GM19239 (cell line): ENCODE results near the gene SERPINB12.

Source experiments
- DNase-seq: peaks from one replicate; pipeline ENCODE4 v3.0.0; 2011; ENCODE audit warnings: low spot score; ENCODE audit not compliant: insufficient read length
- FAIRE-seq: peaks from 2 replicates; lab custom pipeline; 2011; peaks lifted over from hg19 to GRCh38; lab: Jason Lieb, UNC

Gene SERPINB12, protein sequence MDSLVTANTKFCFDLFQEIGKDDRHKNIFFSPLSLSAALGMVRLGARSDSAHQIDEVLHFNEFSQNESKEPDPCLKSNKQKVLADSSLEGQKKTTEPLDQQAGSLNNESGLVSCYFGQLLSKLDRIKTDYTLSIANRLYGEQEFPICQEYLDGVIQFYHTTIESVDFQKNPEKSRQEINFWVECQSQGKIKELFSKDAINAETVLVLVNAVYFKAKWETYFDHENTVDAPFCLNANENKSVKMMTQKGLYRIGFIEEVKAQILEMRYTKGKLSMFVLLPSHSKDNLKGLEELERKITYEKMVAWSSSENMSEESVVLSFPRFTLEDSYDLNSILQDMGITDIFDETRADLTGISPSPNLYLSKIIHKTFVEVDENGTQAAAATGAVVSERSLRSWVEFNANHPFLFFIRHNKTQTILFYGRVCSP

DNA sequence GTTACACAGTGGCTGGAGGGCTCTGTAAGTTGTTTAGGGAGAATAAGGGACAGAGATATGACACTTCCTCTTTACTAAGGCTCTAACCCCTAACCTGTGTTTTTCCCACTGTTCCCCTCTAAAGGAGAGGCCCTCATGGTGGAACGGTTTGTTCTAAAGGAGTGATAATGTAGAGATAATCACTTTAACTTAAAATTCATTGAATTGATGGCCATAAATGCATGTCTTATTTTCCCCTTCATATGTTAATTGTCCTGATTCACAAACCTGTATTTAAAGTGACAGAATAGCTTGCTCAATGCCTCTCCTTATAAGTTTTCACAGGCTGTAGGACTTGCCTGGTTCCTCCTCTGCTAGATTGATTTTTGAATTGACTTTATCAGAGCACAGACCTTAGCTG lies at the start of gene SERPINB12:
SERPINB12 (plus strand) TSS at position 301 of the 400 bp plus-strand sequence. CDS start 13,791 bp downstream, outside the sequence.
- no peak for FAIRE-seq

DNA sequence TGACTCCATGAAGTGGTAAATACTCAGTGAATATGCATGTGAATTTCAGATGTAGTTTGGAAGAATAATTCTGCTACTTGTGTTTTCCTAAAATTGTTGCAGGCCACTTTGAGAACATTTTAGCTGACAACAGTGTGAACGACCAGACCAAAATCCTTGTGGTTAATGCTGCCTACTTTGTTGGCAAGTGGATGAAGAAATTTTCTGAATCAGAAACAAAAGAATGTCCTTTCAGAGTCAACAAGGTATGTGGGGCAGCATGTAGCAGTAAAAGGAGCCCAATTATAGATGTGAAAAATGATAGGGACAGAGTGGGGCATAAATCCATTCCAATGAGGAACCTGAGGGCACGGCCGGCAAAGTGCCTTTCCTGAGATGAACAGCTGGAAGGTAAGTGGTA lies 49.3 kb upstream of the SERPINB12 start:
- FAIRE-seq = no peak
- no peak for DNase-seq

More for the DNA sequence above, at the start of gene SERPINB12:
- DNase-seq = no peak

DNA sequence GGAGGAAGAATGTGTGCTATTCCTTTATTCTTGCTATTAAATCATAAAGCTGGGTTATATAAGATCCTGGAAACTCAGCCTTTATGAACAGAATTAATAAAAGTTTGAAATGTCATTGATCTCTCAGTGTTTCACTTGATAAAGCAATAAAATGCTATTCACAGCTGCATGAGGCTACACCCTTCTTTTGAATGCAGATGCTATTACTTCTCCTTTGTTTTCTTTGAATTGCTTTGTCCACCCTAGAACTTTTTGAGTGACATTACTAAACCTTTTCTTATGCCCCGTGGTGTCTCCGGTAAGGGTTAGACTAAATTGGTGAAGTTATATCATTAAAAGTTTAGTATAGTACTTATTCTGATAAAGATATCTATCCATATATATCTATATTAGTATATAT lies 46.5 kb upstream of the SERPINB12 start:
- DNase-seq = no peak
- FAIRE-seq = no peak

DNA sequence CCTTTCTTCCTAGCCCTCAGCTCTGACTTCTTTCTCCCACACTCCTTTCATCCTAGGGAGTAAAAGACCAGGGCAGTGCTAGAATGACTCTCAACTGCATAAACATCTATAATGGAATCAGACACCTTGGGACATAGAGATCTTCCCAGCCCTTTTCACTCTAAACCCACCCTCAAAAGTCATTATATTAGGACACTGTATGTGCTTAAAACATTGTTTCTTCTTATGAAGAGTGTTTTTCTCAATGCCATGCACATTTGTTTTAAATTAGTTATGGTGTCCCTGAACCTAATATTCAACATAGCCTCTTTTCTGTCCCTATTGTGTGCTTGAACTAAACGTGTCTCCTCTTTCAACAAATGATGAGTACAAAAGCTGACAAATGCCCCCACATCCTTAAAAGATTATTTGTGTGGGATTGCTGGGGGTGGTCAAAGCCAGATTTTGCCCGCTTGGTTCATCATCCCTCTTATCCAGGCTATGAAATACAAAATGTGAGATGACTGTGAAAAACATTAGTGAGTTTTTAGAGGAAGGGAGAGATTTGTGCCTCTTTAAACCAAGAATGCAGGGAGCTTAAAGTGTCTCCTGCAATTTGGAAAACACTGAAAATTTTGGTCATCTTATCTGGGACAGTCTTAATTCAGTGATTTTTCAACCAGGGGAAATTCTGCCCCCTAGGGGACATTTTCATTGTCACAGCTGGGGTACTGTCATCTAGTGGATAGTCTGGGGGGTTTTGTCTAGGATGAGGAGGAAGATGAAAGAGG lies 36.4 kb upstream of the SERPINB12 start:
- no peak for FAIRE-seq
- DNase-seq = no peak

DNA sequence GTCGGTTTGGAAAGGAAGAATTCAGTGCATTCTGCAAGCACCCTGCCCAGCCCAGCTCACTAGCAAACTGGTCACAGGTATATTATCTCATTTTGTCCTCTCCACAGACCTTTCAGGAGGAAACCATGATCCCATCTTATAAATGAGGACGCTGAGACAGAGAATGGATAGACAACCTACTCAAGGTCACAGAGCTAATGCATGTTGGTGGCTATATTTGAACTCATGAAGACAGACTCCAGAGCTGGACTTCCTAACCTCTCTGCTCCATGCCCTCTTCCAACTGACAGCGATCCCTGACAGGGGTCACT lies 35.9 kb upstream of the SERPINB12 start:
- DNase-seq (no peak), FAIRE-seq (no peak)

DNA sequence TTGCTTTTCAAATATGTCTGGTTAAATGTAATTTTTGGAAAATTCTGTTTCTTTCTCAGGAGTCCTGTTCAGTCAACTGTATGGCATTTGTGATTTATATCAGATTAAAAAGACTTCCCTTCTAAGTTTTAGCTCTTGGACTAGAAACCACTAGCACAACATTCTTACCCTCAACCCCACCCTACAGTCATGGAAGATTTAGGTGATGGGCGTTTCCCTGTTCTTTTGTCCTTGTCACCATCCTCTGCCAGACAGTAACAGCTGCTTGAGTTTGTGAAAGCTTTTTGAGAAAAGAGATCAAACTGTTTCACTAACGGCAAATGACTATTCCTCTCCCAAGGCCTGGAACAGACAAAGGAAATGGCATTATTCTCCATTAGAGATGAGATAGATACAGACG lies 33.6 kb upstream of the SERPINB12 start:
- no peak for FAIRE-seq
- no peak for DNase-seq

DNA sequence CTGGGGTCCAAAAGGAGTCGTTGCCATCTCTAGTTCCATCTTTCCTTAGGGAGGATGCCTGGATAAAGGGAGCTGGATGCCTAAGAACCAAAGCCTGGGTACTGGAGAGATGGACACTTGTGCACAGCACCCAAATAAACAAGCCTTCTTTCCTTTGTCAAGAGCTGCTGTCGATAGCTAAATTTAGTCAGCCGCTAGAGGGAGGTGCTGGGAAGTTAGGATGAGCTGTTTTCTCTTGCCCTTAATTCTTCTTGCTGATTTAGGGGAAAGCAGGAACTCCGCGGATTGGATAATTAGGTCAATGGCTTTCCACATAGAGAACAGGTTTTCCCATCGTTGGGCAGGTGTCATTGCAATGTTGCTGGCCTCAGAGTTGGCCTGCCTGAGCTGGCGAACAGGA lies 30.9 kb upstream of the SERPINB12 start:
- FAIRE-seq (no peak), DNase-seq (no peak)

DNA sequence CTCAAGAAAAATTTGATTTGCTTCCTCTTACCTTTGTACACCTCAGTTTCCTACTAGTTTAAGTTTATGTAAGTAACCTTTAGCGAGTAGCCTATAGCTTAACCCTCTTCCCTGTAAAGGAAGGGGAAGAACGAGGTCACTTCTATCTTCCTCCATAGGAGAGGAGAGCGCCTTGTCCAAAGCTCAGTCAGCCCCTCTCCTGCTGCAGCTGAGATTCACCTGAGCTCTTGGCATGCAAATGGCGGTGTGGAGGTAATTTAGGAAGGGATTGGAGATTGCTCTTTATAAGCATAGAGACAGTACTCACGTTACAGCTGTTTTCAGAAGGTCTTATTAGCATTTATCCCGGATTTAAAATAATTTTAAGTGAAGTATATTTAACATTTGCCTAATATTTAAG lies 27.8 kb upstream of the SERPINB12 start:
- no peak for FAIRE-seq
- no peak for DNase-seq

DNA sequence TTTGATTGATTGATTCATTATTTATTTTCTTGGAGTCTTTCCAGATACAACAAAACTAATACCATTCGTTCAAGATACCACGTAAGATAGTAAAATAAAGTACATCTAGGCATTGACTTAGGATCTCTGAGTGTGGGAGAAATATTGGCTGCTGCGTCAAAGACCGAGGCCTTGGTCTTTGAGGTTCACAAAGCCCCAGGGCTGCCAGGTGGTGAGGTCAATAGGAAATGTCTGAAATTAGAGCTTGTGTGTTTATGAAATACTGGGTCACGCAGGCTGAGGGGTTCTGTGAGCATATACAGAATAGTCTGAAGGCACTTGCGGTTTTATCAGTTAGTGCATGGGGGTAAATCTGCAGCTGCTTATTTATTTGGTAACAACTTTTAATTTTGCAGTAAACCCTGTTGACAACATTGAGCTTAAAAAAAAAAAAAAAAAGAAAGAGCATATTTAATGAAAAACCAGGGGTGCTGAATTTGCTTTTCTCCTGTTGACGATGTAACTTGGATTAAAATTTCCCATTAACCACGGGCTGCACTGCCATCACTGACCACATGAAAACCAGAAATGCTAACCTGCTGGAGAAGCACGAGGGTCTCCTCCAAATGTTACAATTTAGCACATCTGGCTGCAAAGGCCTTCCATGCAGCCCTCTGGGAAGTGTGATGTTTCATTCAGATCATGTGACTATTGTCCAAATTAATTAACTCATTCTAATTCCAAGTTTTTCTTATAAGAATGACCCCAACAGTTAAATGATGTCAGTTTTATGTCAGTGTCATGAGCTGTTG lies 27.1 kb upstream of the SERPINB12 start:
- no peak for DNase-seq
- peak; percentile 4 for FAIRE-seq

DNA sequence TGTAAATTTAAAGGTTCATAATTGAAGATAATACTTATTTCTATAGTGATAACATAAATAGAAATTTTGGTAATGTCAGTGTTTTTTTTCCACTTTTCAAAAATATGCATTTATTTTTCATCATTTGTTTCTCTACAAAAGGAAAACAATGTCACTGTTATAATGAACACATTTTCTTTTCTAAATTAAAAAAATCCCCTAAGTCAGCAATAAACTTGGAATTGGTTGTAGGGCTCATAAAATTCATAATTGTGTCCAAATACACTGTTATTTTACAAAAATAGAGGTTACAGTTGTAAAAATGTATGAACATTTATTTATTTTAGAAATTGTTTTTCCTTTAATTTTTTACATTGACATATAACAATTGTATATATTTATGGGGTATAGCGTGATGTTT lies 26.4 kb upstream of the SERPINB12 start:
- FAIRE-seq = no peak

DNA sequence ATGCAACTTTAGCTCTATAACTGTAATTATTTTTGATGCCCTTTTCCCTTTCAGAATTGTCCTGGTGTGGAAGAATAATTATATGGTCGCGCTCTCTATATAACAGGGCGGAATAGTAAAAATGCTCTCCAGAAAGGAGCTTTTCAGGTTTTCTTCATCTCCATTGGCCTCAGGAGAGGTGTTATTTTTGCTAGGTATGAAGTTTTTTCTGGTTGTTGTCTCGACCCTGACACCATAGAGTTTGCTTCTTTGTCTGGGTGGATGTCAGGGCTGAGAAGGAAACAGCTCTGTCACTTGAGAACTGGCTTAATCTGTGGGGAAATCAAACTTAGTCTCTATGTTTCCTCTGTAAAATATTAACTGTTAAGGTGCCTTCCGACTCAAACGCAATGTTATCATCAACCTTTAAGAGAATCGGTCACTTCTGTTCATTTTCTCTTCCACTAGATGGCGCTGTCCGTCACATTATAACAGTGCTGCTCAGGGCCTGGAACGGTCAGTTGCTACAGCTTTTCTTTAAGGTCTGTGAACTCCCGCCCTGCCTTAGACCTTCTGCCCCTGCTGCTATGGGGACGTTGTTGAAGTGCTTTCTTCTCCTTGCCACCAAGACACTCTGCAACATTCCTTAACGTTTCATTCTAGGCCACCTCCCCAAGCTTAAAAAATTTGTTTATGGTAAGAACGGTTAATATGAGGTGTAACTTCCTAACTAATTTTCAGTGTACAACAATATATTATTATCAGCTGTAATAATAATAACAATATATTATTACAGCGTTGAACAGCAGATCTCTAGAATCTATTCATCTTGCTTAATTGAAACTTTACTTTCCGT lies 23.8 kb upstream of the SERPINB12 start:
- DNase-seq = peak; percentile 15
- FAIRE-seq = peak; percentile 96

More for the DNA sequence above, 26.4 kb upstream of the SERPINB12 start:
- no peak for DNase-seq

DNA sequence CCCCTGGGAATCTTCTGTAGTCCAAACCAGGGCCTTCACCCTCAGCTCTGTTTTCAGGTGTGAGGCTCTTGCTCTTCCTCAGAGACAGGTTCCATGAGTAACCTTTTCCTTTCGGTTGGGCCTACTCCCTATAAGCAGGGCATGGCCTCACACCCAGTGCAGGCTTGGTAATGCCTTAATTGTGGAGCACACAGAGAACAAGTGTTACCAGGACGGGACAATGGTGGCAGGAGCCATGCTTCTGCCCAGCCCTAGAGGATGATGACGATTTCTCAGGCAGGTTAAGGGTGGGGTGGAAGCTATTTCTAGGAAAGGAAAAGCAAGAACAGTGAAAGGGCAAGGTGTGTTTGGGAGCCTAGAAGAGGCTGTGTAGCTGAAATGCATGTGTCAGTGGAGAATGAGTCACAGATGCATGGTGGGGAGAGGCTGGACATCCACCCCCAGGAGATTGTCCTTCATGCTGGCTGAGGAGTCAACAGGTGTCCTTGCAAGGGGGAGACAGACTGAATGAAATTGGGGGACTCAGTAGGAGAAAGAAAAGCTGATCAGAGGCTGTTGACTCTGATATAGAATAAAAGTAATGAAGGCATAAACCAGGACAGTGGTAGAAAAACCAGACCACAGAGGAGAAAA lies 22.0 kb upstream of the SERPINB12 start:
- no peak for DNase-seq
- no peak for FAIRE-seq

DNA sequence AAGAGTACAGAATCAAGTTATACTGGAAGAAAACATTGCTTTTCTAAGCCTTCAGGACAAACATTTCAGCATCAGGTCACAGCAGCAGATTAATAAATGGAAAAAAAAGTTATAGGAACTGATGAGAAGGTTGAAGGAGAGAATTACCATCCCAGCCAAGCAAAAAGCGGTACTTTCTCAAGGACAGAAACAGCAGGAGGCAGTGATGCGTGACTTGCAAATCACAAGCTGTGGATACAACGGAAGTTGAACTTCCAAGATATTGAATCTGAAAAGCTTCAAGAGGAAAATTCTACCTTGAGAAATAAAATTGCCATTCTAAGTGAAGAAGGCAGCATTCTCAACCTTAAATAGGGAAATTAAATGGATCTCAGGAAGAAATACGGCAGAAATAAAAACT lies 18.5 kb upstream of the SERPINB12 start:
- DNase-seq (no peak), FAIRE-seq (no peak)

DNA sequence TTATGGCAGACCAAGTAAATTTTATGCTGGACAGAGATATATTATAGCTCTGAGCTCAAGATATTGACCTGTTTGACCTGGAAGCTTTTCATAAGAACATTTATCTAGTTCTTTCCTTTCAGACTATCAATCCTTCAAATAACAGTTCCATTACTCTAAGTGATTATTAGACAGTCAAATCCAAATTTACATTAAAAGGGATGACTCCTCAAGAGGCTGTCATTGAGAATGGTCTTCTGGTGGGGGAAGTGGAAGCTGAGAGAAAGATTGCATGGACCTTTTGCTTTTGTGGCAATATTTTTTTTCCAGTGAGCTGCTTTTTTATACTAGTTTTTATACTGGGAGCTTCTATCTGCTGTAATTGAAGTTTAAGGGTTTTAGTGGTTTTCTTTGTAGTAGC lies 14.9 kb upstream of the SERPINB12 start:
- DNase-seq = no peak
- no peak for FAIRE-seq

DNA sequence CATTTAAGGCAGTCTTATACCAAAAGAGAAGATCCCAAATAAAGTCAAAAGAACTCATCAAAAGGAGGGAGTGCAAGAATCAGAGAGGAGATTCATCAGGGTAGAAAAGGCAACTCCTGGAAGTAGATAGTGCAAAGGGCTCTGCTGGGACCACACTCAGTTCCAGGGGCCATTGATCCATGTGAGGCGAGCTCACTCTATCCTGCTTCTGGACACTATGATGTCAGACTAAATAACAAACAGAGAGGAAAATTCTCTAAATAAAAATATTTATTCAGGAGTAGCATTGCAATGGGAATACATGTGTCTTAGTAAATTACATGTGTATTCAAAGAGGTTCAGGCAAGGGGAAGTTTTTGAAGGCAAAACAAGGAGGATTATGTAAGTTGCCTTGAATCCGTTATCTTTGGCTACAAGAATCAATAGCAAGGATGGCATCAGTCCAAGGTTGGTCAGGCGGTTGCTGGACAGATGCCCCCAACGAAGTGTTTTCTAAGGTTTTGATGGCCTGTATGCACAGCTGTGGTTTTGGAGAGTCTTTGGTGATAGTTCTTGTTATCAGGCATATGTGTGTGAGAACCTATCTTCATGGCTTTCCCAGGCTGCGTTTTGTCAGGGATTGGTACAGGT lies 13.2 kb upstream of the SERPINB12 start:
- FAIRE-seq (no peak), DNase-seq (no peak)

DNA sequence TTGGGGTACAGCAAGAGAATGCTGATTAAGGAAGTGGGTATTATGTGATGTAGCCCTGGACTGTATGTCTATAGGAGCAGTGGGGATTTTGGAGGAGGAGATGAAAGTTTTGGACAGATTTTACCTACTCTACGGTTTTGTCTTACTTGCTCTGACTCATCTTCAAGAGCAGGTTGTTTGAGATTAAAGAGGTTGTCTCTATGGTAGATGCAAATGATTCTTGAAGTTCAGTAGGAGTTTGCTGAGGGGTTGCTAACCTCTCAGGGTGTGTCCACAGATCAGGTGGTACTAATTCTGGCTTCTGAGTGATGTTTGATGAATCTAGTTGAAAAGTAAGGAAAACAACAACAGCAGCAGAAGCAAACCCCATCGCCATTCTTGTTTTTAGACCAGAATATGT lies 9.7 kb upstream of the SERPINB12 start:
- no peak for FAIRE-seq
- no peak for DNase-seq

DNA sequence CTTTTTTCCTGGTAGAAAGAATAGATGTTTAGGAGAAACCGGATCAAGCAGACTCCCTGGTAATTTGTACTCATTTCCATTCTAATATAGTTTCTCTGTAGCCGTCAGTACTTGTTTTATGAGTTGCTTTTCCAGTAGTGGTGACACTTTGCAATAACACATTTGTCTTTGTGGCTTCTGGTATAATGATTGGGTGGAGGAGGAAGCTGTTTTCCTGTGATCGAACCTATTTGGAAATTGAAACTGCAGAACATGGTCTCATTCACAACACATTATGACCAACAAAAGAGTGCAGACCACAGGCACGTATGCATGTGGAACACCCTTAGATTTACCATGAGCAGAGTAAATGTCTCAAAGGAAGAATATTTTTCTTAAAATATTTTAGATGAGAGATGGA lies 7.6 kb upstream of the SERPINB12 start:
- FAIRE-seq (peak; percentile 18), DNase-seq (no peak)

DNA sequence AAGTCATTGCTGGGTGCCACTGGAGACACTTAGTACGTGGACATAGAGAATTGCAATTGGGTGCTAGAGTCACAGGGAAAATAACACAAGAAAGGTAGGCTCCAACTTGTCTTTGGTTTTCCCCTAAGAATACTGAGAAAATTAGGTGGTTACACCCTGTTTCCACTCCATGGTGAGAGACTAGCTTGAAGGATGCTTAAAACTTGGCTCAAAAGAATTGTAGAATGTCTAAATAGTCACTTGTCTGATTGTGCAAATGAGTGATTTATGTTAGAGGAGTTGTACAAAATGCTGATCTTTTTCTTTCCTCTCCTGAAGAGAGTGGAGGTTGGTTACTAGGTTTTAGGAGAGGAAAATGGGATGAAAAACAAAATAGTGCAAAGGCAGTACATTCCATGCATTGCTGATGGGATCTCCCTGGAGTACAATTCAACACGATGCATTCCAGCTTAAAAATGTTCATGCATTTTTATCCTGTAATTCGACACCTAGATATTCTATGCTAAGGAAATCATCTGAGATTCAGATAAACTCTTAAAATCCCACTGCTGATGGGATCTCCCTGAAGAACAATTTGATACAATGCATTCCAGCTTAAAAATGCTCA lies 2.2 kb upstream of the SERPINB12 start:
- FAIRE-seq = no peak
- DNase-seq = no peak

DNA sequence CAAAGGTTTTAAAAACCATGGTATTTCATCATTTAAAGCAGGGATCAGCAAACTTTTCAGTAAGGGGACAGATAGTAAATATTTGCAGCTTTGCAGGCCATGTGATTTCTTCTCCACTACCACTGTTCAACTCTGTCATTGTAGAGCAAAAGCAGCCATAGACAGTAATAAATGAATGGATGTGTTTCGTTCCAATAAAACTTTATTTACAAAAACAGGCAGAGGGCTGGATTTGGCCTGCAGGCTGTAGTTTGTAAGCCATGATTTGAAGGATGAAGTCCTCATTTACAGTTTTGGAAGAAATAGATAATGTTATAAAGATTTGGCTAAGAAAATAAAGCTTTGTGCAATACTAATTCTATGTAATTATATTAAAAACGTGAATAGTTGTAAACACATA lies 1.8 kb downstream of the SERPINB12 start:
- DNase-seq (no peak), FAIRE-seq (no peak)
